HepG2 (cell line): ENCODE data around the gene ODC1. TPM values are rescaled to one million over a fixed set of nuclear protein-coding genes. Genes with fewer than 3 reads are reported as not detected.

ENCODE experiments used
- ATAC-seq: fragments of 200-7000 bp; cut with Tn5 transposase; 3 replicates; pipeline ENCODE4 v1.9.1; 2020; ENCODE audit warnings: mild to moderate bottlenecking, moderate library complexity
- BruUV-seq: library from RNA; stranded (reverse); fragments of 400-500 nt; replicated peaks from 2 replicates; lab custom pipeline; 2021; lab: Mats Ljungman, UMichigan
- CTCF ChIA-PET: fragments of 300-600 bp; formaldehyde crosslinking; extraction: SDS; loops from one replicate; lab custom pipeline; 2021; ENCODE audit warnings: low total read pairs, inconsistent platforms, low intra/inter-chr PET ratio; lab: Yijun Ruan, JAX
- POLR2A ChIA-PET: fragments of 350-600 bp; sonication (Branson Sonifier 250); formaldehyde crosslinking; loops from one replicate; lab custom pipeline; 2020; ENCODE audit warnings: antibody characterized with exemption, inconsistent platforms; lab: Yijun Ruan, JAX
- DNase-seq: peaks from one replicate; pipeline ENCODE4 v3.0.0-alpha.2; 2015; ENCODE audit warnings: low spot score
- FAIRE-seq: peaks from 3 replicates; lab custom pipeline; 2011; peaks lifted over from hg19 to GRCh38; lab: Jason Lieb, UNC
- H2AFZ ChIP-seq: one replicate; pipeline ENCODE4 v1.6.1; 2011; ENCODE audit warnings: low read length, inconsistent platforms
- H3K27ac ChIP-seq: fragments of 300-600 bp; 3 replicates; pipeline ENCODE4 v1.8.0; 2011; ENCODE audit warnings: mixed run types, mild to moderate bottlenecking, mixed read lengths, low read length, inconsistent platforms; ENCODE audit not compliant: insufficient read depth; ENCODE audit errors: extremely low read length
- H3K27me3 ChIP-seq, 2 experiments: fragments of 200-600 bp in 1 of 2; 2 replicates in 1 of 2; 3 replicates in 1 of 2; pipeline versions ENCODE4 v1.6.0 to v1.8.0; 2011; ENCODE audit warnings: low read length in 2 of 2, mild to moderate bottlenecking in 2 of 2, moderate library complexity in 2 of 2, inconsistent platforms in 1 of 2; ENCODE audit not compliant: insufficient read depth in 2 of 2, control insufficient read depth in 1 of 2
- H3K36me3 ChIP-seq, 2 experiments: fragments of 200-600 bp in 1 of 2; replicated peaks in 1 of 2; 2 replicates in 1 of 2; 3 replicates in 1 of 2; pipeline versions ENCODE4 v1.5.1 to v1.8.0; 2011; ENCODE audit warnings: low read length in 2 of 2, inconsistent platforms in 1 of 2; ENCODE audit not compliant: insufficient read depth in 2 of 2, control insufficient read depth in 1 of 2
- H3K4me1 ChIP-seq: 2 replicates; pipeline ENCODE4 v1.5.1; 2012; ENCODE audit warnings: low read length, inconsistent platforms; ENCODE audit not compliant: insufficient read depth
- H3K4me2 ChIP-seq: 2 replicates; pipeline ENCODE4 v1.6.0; 2011; ENCODE audit warnings: low read depth, low read length, inconsistent platforms
- H3K4me3 ChIP-seq, 3 experiments: fragments of 200-600 bp in 1 of 3; sonication (generic), shearing (Covaris generic) in 1 of 3; replicated peaks in 1 of 3; 2 replicates each; pipeline ENCODE4 v1.5.1; 2011 to 2016; ENCODE audit warnings: low read length in 3 of 3, inconsistent platforms in 2 of 3, low read depth in 2 of 3, mild to moderate bottlenecking in 2 of 3, control low read depth in 1 of 3, mixed read lengths in 1 of 3; ENCODE audit not compliant: insufficient read depth in 1 of 3
- H3K79me2 ChIP-seq: one replicate; pipeline ENCODE4 v1.6.1; 2011; ENCODE audit warnings: low read length, inconsistent platforms; ENCODE audit not compliant: insufficient read depth
- H3K9ac ChIP-seq: 2 replicates; pipeline ENCODE4 v1.6.0; 2011; ENCODE audit warnings: mild to moderate bottlenecking, low read depth, low read length, inconsistent platforms; ENCODE audit not compliant: insufficient read depth
- H3K9me3 ChIP-seq: 2 replicates; pipeline ENCODE4 v1.5.1; 2012; ENCODE audit warnings: mild to moderate bottlenecking, low read length
- H4K20me1 ChIP-seq: 2 replicates; pipeline ENCODE4 v1.6.0; 2011; ENCODE audit warnings: inconsistent platforms, mild to moderate bottlenecking, low read length, moderate library complexity; ENCODE audit not compliant: insufficient read depth
- CREM ChIP-seq, 2 experiments: sonication (generic) in 1 of 2; formaldehyde crosslinking in 1 of 2; IDR thresholded peaks; 2 replicates each; pipeline versions ENCODE4 v1.4.0 to v1.6.1; 2016 to 2020; ENCODE audit warnings: antibody characterized with exemption in 1 of 2, mild to moderate bottlenecking in 1 of 2, missing genetic modification reagents in 1 of 2
- DNMT1 ChIP-seq: sonication (generic); formaldehyde crosslinking; IDR thresholded peaks from 2 replicates; pipeline ENCODE4 v1.5.1; 2020; ENCODE audit warnings: mild to moderate bottlenecking, missing genetic modification reagents
- FOXP4 ChIP-seq: sonication (generic); formaldehyde crosslinking; IDR thresholded peaks from 2 replicates; pipeline ENCODE4 v1.4.0; 2020; ENCODE audit warnings: missing genetic modification reagents
- MED8 ChIP-seq: sonication (generic); formaldehyde crosslinking; IDR thresholded peaks from 2 replicates; pipeline ENCODE4 v1.8.1; 2023; ENCODE audit warnings: mild to moderate bottlenecking, missing genetic modification reagents; ENCODE audit not compliant: insufficient replicate concordance
- POGZ ChIP-seq: sonication (generic); formaldehyde crosslinking; IDR thresholded peaks from 2 replicates; pipeline ENCODE4 v1.4.0; 2020; ENCODE audit warnings: mild to moderate bottlenecking, missing genetic modification reagents
- SP5 ChIP-seq: IDR thresholded peaks from 2 replicates; pipeline ENCODE4 v1.6.1; 2016; ENCODE audit warnings: low read depth, borderline replicate concordance
- THYN1 ChIP-seq: sonication (generic); formaldehyde crosslinking; IDR thresholded peaks from 2 replicates; pipeline ENCODE4 v1.8.1; 2023; ENCODE audit warnings: low read depth, mild to moderate bottlenecking, moderate library complexity, missing genetic modification reagents, borderline replicate concordance
- TRIM22 ChIP-seq: fragments of 450-650 bp; IDR thresholded peaks from 2 replicates; pipeline ENCODE4 v1.6.1; 2017
- ZHX2 ChIP-seq, 2 experiments: sonication (generic) in 1 of 2; formaldehyde crosslinking in 1 of 2; IDR thresholded peaks; 2 replicates each; pipeline versions ENCODE4 v1.6.1 to v1.9.0; 2014 to 2022; ENCODE audit warnings: antibody characterized with exemption in 1 of 2, borderline replicate concordance in 1 of 2, inconsistent platforms in 1 of 2, low read depth in 1 of 2, missing genetic modification reagents in 1 of 2
- WGBS: methylation state at CpG from one replicate; pipeline ENCODE4 v1.1.6; 2017; ENCODE audit warnings: low lambda C conversion rate; 5-methylcytosine and 5-hydroxymethylcytosine counted together
- in situ Hi-C: cut with HindIII; loops from 2 replicates; pipeline ENCODE4 v1.10.0; 2017; ENCODE audit warnings: low pct_unique_long_range_greater_than_20kb; ENCODE audit not compliant: extremely low pct_ligation_motif_present
- intact Hi-C: fragments of 100-400 bp; cut with micrococcal nuclease; formaldehyde crosslinking; loops from one replicate; pipeline ENCODE4 v1.10.0; 2022; ENCODE audit not compliant: unreplicated experiment
- polyA plus RNA-seq, 8 experiments: library from polyadenylated mRNA; depleted of rRNA in 3 of 8; stranded (reverse) in 7 of 8; unstranded in 1 of 8; fragments of >200 nt; fragmentation: Illumina TruSeq in 4 of 8; extraction: Trizol in 4 of 8; gene quantifications; 2 replicates each; pipeline versions ENCODE4 v1.2.1 to v1.2.3, GENCODE V29; 2011 to 2016; ENCODE audit warnings: low read depth in 4 of 8, missing spikeins in 1 of 8, mixed read lengths in 1 of 8; ENCODE audit not compliant: insufficient read depth in 1 of 8
- total RNA-seq, 5 experiments: library from RNA; depleted of rRNA; stranded (reverse); fragments of >200 nt; fragmentation: Illumina TruSeq; extraction: Trizol; gene quantifications; 2 replicates each; pipeline ENCODE4 v1.2.3, GENCODE V29; 2016; ENCODE audit warnings: low read depth in 1 of 5
- TF ChIP-seq, protein P1 (sequence below): sonication (generic); formaldehyde crosslinking; IDR thresholded peaks from 2 replicates; pipeline ENCODE4 v1.4.0; 2020; ENCODE audit warnings: missing genetic modification reagents, borderline replicate concordance

ODC1 gene
- total and polyA plus RNA-seq, 2 of the 13 experiments (the other 11 are each of a cell fraction or from before 2014, with no cell fraction given) = 142 to 371 TPM

- H3K27me3 ChIP-seq = no peaks in the 10 kb centered on the region
- FAIRE-seq (peak; percentile 40), ATAC-seq (peak; percentile 58), DNase-seq (peak; percentile 61)
- peaks cover 21% of the 10 kb centered on the region for H3K4me1 ChIP-seq
- no peak overlapping the region for H3K27ac ChIP-seq
- intact Hi-C loops = no loop called here
- WGBS = 96% methylated on average over 3 of the region's 3 CpGs
- no TSS peak for BruUV-seq
- no peaks in the 10 kb centered on the region for H3K79me2 ChIP-seq
- H3K9ac ChIP-seq = no peak overlapping the region
- no peaks in the 10 kb centered on the region for H3K9me3 ChIP-seq
- ChIA-PET POLR2A (no interaction called here), CTCF (no interaction called here)
- in situ Hi-C loops = no loop called here
- H2AFZ ChIP-seq = no peak overlapping the region
- H3K4me2 ChIP-seq = no peak overlapping the region
- H3K36me3 ChIP-seq = peaks cover 2 to 14% of the 10 kb centered on the region in 2 experiments; a peak in 4 of 5 replicates
- no peaks in the 10 kb centered on the region; the same call in 1 of the 2 replicates for H4K20me1 ChIP-seq
- no peak overlapping the region for H3K4me3 ChIP-seq
- TF ChIP-seq POGZ (CRISPR knock-in tag) = peak; percentile 88
- no peak for TF ChIP-seq FOXP4
- TF ChIP-seq DNMT1 (CRISPR knock-in tag) = no peak
- TF ChIP-seq ZHX2 (IDR thresholded peaks at IDR 0.05; ENCODE audit: low read depth) = peak; percentile 67
- no peak for TF ChIP-seq ZHX2 (CRISPR knock-in tag; IDR thresholded peaks at IDR 0.05; ENCODE audit: borderline replicate concordance)
- TF ChIP-seq TRIM22 = no peak
- TF ChIP-seq SP5 (CRISPR knock-in tag) = no peak
- peak; percentile 35; the same call in 1 of the 2 replicates for TF ChIP-seq CREM (IDR thresholded peaks at IDR 0.05)
- TF ChIP-seq CREM (CRISPR knock-in tag; IDR thresholded peaks at IDR 0.05) = no peak
- TF ChIP-seq THYN1 (CRISPR knock-in tag) = no peak
- TF ChIP-seq, protein P1, sequence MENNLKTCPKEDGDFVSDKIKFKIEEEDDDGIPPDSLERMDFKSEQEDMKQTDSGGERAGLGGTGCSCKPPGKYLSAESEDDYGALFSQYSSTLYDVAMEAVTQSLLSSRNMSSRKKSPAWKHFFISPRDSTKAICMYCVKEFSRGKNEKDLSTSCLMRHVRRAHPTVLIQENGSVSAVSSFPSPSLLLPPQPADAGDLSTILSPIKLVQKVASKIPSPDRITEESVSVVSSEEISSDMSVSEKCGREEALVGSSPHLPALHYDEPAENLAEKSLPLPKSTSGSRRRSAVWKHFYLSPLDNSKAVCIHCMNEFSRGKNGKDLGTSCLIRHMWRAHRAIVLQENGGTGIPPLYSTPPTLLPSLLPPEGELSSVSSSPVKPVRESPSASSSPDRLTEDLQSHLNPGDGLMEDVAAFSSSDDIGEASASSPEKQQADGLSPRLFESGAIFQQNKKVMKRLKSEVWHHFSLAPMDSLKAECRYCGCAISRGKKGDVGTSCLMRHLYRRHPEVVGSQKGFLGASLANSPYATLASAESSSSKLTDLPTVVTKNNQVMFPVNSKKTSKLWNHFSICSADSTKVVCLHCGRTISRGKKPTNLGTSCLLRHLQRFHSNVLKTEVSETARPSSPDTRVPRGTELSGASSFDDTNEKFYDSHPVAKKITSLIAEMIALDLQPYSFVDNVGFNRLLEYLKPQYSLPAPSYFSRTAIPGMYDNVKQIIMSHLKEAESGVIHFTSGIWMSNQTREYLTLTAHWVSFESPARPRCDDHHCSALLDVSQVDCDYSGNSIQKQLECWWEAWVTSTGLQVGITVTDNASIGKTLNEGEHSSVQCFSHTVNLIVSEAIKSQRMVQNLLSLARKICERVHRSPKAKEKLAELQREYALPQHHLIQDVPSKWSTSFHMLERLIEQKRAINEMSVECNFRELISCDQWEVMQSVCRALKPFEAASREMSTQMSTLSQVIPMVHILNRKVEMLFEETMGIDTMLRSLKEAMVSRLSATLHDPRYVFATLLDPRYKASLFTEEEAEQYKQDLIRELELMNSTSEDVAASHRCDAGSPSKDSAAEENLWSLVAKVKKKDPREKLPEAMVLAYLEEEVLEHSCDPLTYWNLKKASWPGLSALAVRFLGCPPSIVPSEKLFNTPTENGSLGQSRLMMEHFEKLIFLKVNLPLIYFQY = no peak
- TF ChIP-seq MED8 = no peak
Observed at GRCh38 chr2:10412380-10412779, 35.7 kb downstream of the ODC1 start.
